GM21360 (cell line): ENCODE data around the gene OR6T1.
A peak's percentile ranks its signal among the peaks of the same experiment; 100 is the strongest.

ENCODE experiments used
- ATAC-seq: cut with Tn5 transposase; IDR thresholded peaks from one replicate; pipeline ENCODE4 v1.9.1; 2021; ENCODE audit warnings: mild to moderate bottlenecking, moderate library complexity; ENCODE audit not compliant: unreplicated experiment

OR6T1 gene, protein sequence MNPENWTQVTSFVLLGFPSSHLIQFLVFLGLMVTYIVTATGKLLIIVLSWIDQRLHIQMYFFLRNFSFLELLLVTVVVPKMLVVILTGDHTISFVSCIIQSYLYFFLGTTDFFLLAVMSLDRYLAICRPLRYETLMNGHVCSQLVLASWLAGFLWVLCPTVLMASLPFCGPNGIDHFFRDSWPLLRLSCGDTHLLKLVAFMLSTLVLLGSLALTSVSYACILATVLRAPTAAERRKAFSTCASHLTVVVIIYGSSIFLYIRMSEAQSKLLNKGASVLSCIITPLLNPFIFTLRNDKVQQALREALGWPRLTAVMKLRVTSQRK

DNA sequence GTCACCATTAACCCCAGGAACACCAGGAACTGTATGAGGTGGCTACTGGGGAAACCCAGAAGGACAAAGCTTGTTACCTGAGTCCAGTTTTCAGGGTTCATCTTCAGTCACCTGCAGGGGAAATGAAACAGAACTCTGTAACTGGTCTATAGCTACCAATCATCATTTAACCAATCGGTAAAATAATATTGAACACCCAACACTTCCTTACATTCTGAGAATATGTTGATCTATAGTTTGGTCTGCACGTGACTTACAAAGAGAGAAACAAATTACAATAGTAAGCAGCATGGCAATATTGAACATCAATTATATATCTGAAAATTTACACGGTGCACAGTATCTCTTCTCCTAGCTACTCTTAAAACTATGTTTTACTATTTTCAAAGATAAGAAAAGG lies at the start of gene OR6T1:
TSS of gene OR6T1 (minus strand) at position 101 of the 400 bp plus-strand sequence. CDS start at position 101, 0 bp downstream.
- ATAC-seq = no peak

DNA sequence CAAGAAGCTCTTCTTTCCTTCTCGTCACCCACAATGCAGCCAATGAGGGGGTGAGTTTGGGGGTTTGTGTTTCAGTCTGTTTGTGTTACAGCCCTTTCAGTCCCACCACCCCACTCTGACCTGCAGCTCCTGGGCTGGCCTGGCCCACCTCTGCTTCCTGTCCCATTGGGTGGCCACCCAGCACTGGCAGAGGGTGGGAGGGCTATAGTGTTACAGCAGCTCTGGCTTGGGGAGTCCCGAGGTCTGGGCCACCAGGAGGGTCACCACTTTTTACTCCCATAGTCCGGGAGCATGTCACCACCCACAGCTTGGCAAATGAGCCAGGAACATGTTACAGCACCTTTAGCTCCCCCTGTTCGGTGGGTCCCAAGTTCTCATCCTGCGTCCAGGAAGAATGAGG lies 35.7 kb upstream of the OR6T1 start:
- ATAC-seq = no peak

DNA sequence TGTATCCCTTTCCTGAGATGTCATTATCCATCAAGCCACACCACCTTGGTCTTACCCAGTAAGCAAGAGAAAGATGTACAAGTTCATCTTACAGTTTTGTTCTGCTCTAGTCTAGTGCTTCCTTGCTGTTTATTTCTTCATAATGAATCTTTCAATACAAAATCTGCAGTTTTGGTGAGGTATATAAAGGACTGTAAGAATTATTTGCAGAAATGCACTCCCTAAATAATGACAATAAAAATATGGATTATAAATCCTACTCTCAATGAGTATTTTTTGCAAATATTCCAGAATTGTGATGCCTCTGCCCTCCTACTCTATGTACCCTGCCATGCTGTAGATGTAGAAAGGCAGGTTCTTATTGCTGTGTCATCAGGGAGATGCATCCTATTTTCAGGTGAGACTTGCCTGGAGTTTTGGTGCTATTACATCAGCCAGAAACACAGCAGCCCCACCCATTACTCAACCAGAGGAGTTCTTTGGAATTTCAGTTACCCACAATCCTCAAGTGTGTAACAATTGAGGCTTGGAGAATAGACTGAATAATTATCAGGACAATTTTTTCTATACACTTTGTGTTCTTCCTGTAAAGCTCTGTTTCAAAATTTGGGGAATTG lies 34.2 kb upstream of the OR6T1 start, which contains the start of gene OR10S1:
TSS of gene OR10S1 (minus strand) at position 51 of the 617 bp plus-strand sequence. CDS start 117 bp downstream, outside the sequence.
- ATAC-seq = no peak

DNA sequence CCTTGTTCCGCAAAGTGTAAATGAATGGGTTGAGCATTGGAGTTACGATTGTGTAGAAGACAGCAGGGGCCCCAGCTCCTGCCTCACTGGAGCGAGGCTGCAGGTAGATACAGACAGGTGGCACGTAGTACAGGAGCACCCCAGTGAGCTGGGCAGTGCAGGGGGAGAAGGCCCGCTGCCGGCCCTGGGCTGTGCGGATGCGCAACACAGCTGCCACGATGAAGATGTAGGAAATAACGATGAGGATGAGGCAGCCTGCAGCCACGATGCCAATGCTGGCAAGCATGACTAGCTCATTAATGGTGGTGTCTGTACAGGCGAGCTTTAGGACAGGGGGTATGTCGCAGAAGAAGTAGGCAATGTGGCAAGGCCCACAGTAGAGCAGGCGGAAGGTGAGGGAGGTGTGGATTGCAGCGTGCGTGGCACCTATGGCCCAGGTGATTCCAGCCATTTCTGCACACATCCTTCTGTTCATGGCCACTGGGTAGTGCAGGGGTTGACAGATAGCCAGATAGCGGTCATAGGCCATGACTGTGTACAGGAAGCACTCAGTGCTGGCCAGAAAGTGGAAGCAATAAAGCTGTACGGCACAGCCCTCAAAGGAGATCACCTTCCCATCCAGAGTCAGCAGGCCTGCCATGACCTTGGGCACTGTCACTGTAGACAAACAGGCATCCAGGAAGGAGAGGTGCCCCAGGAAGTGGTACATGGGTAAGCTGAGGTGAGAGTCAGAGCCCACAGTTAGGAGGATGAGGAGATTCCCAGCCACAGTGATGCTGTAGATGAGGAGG lies 33.3 kb upstream of the OR6T1 start:
- ATAC-seq = no peak

DNA sequence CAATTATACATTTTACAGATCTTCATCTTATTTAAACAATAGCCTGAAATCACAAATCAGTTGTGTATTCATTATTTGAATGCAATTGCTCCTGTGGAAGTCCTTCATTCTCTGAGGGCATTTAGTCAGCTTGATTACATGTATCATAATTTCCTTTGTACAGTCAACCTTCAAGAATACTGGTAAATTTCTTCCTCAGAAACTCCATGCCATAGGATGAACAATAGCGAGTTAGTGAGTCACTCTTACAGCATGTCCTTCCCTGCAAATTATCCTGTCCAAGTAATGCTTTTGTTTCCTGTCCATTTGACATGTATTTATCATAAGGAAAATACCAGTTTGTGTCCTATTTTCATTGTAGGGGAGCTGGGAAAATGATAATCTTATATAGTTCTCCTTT lies 30.2 kb upstream of the OR6T1 start:
- no peak for ATAC-seq

DNA sequence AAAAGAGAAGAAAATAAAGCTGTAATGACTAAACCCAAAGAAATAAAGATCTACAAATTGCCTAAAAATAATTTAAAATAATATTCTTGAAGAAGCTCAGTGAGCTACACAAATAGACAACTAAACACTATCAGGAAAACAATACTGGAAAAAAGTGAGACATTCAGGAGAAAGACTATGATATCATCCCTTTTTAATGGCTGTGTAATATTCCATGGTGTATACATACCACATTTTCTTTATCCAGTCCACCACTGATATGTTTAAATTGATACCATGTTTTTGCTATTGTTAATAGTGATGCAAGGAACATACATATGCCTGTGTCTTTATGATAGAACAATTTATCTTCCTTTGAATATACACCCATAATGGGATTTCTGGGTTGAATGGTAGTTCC lies 13.1 kb upstream of the OR6T1 start:
- no peak for ATAC-seq

DNA sequence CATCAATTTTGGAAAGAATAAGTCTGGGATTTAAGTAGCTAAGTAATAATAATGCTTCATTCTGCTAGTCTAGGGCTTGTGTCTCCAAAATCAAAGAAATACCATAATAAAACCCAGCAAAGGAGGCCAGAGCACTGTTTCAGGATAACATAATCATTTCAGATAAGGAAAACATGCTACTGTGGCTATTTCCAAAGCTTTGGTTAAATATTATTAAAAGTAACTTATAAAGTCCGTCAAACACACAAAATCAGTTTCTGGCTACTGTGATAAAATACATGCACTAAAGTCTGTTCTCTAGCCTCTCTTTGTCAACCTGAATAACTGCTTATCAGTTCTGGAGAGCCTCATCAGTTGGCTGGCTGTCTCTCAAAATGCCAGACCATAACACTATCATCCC lies 1.5 kb upstream of the OR6T1 start:
- no peak for ATAC-seq

DNA sequence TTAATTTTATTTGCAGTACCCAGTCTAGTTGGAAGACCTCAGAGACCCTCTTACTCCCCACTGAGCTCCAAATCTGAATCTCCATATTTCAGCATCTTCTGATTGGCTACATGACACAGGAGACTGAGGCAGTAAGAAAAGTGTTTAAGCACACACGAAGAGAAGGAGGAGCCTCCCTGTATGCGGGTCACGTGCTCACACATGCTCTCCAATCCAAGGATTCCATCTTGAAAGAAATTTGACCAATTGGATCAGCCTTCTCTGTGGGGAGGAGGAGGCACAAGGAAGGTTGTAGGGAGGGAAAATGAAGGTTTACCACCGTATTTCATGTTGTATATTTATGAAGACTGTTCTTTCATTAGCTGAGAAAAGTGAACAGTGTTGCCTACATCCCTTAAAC lies 1.2 kb downstream of the OR6T1 start:
- ATAC-seq = no peak

DNA sequence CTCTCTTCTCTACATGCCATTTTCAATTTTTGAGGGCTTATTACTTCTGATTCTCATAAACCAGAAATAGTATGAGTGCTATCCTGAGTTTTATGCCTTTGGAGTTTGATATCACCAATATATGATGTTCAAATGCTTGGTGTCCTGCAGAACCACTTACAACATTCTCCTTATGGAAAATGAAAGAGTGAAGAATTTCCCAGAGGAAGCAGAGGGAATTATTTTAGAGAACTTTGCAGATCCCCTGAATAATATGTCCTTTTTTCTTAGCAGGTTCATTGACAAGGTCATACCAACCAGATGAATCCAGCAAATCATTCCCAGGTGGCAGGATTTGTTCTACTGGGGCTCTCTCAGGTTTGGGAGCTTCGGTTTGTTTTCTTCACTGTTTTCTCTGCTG lies 4.3 kb downstream of the OR6T1 start, which contains the start of gene OR4D5:
TSS of gene OR4D5 (plus strand) at position 301 of the 400 bp plus-strand sequence. CDS start at position 301, 0 bp downstream.
- no peak for ATAC-seq

DNA sequence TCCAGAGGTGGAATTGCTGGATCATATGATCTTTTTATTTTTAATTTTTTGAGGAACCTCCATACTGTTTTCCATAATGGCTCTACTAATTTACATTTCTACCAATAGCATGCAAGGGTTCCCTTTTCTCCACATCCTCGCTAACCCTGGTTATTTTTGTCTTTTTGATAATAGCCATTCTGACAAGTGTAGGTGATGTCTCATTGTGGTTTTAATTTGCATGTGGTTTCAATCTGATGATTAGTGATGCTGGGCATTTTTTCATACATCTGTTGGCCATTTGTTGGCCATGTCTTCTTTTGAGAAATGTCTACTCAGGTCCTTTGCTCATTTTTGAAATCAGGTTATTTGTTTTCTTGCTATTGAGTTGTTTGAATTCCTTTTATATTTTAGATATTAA lies 19.6 kb downstream of the OR6T1 start:
- no peak for ATAC-seq

DNA sequence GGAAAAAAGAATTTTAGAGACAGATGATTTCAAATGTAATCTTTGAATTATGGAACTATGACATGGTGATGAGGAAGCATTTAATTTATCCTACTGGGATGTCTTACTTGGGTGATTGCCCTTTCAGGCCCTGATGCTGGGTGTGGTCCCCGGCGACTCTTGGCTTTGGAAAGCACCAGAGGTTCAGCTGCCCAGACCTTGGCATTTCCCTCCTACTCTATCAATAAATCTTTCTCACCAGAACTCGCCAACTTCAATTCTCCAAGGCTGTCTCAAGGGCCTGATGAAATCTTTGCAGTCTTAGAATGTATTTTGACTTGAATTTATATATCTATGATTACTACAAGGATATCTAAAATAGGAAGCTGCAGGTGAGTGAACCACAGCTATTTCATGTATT lies 22.7 kb downstream of the OR6T1 start:
- no peak for ATAC-seq

DNA sequence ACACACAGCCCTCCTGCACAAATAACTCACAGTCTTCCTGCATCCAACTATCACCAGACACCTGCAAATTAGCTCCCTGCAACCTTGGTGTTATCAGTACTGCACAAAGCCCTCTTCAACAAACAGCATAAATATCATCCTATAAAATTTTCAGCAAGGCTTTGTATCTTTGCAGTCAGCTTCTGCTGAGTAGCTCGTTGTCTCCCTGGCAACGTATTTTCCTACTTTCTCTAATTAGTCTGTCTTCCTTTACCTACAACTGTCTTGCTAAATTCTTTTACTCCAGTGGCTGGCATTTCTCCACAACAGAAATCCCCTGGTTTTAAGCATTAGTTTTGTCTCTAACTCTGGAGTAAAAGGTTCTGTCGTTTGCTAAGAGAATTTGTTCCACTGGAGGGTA lies 37.8 kb downstream of the OR6T1 start:
- no peak for ATAC-seq

DNA sequence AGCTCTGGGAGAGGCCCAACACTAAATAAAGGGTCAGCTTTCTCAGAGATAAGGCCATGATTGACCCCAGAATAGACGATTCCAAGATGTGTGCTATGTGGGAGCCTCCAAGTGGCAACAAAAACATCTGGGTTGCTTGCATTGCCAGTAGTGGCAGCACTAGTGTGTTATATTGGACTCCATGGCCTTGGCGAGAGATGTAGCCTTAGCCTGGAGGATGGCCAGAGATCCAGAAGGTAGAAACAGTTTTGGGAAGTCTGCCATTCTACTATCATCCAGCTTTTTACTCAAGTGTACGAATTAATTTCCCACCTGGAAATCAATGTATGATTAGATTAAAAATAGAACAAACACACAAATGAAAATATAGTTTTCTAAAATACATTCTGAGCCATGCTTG lies 38.7 kb downstream of the OR6T1 start:
- ATAC-seq = no peak

DNA sequence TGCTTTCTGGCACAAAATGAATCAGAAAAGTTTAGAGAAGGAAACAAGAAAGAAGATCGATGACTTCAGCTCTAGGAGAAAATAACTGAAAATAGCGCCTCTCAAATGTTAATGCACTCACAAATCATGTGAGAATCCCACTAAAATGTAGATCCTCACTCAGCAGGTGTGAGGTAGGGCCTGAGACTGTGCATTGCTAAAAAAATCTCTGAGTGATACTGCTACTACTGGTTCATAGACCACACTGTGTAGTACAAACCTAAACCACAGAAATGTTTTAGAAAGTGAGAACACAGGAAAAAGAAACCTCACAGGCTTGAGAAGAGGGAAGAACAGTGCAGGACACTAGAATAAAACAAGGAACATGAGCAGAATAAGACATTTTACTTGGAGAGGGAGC lies 39.7 kb downstream of the OR6T1 start:
- peak; percentile 99 for ATAC-seq

DNA sequence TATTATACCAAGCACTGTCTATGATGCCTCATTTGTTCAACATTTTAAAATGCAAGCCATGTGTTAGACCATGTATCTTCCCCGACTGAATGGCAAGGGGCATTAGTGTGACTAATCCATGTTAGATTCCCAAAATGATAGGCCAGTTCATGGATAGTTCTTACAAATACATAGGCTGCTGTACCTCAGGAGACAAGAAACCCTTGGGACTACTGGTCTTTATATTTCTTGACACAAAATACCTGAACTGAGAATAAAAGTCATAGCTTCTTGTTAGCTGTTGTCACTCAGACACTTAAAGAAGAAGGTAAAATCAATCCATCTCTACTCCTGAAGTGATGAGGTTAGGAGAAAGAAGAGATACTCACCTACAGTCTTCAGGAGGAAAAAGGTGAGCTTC lies 41.8 kb downstream of the OR6T1 start, which contains the start of gene OR8D4:
TSS of gene OR8D4 (plus strand) at position 301 of the 400 bp plus-strand sequence. CDS start 4,265 bp downstream, outside the sequence.
- no peak for ATAC-seq

DNA sequence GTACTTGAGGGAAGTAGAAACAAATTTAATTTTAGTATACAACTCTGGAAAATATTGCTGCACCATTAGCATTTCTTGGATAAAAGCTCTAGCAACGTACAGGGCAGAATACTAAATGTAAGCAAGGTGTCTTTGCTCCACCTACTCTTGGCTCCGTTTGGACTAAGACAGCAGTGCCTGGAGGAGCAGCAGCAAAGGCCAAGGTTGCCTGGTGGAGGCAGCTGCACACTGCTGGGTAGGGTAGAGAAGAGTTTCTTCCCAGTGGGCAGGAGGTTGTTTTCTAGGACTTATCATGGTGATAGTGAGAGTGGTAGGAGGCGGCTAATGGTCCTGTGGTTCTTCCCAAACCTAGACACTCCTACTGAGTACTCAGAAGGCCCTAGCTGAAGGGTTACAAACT lies 43.8 kb downstream of the OR6T1 start:
- no peak for ATAC-seq
